HepG2 (cell line): ENCODE data around the gene CENPW. TPM values are rescaled to one million over a fixed set of nuclear protein-coding genes. Genes with fewer than 3 reads are reported as not detected.

Experiments
- ATAC-seq: fragments of 200-7000 bp; cut with Tn5 transposase; 3 replicates; pipeline ENCODE4 v1.9.1; 2020; ENCODE audit warnings: mild to moderate bottlenecking, moderate library complexity
- BruUV-seq: library from RNA; stranded (reverse); fragments of 400-500 nt; replicated peaks from 2 replicates; lab custom pipeline; 2021; lab: Mats Ljungman, UMichigan
- CTCF ChIA-PET: fragments of 300-600 bp; formaldehyde crosslinking; extraction: SDS; loops from one replicate; lab custom pipeline; 2021; ENCODE audit warnings: low total read pairs, inconsistent platforms, low intra/inter-chr PET ratio; lab: Yijun Ruan, JAX
- POLR2A ChIA-PET: fragments of 350-600 bp; sonication (Branson Sonifier 250); formaldehyde crosslinking; loops from one replicate; lab custom pipeline; 2020; ENCODE audit warnings: antibody characterized with exemption, inconsistent platforms; lab: Yijun Ruan, JAX
- DNase-seq: peaks from one replicate; pipeline ENCODE4 v3.0.0-alpha.2; 2015; ENCODE audit warnings: low spot score
- FAIRE-seq: peaks from 3 replicates; lab custom pipeline; 2011; peaks lifted over from hg19 to GRCh38; lab: Jason Lieb, UNC
- H2AFZ ChIP-seq: one replicate; pipeline ENCODE4 v1.6.1; 2011; ENCODE audit warnings: low read length, inconsistent platforms
- H3K27ac ChIP-seq: fragments of 300-600 bp; 3 replicates; pipeline ENCODE4 v1.8.0; 2011; ENCODE audit warnings: mixed run types, mild to moderate bottlenecking, mixed read lengths, low read length, inconsistent platforms; ENCODE audit not compliant: insufficient read depth; ENCODE audit errors: extremely low read length
- H3K27me3 ChIP-seq, 2 experiments: fragments of 200-600 bp in 1 of 2; 2 replicates in 1 of 2; 3 replicates in 1 of 2; pipeline versions ENCODE4 v1.6.0 to v1.8.0; 2011; ENCODE audit warnings: low read length in 2 of 2, mild to moderate bottlenecking in 2 of 2, moderate library complexity in 2 of 2, inconsistent platforms in 1 of 2; ENCODE audit not compliant: insufficient read depth in 2 of 2, control insufficient read depth in 1 of 2
- H3K36me3 ChIP-seq, 2 experiments: fragments of 200-600 bp in 1 of 2; replicated peaks in 1 of 2; 2 replicates in 1 of 2; 3 replicates in 1 of 2; pipeline versions ENCODE4 v1.5.1 to v1.8.0; 2011; ENCODE audit warnings: low read length in 2 of 2, inconsistent platforms in 1 of 2; ENCODE audit not compliant: insufficient read depth in 2 of 2, control insufficient read depth in 1 of 2
- H3K4me1 ChIP-seq: 2 replicates; pipeline ENCODE4 v1.5.1; 2012; ENCODE audit warnings: low read length, inconsistent platforms; ENCODE audit not compliant: insufficient read depth
- H3K4me2 ChIP-seq: 2 replicates; pipeline ENCODE4 v1.6.0; 2011; ENCODE audit warnings: low read depth, low read length, inconsistent platforms
- H3K4me3 ChIP-seq, 3 experiments: fragments of 200-600 bp in 1 of 3; sonication (generic), shearing (Covaris generic) in 1 of 3; replicated peaks in 1 of 3; 2 replicates each; pipeline ENCODE4 v1.5.1; 2011 to 2016; ENCODE audit warnings: low read length in 3 of 3, inconsistent platforms in 2 of 3, low read depth in 2 of 3, mild to moderate bottlenecking in 2 of 3, control low read depth in 1 of 3, mixed read lengths in 1 of 3; ENCODE audit not compliant: insufficient read depth in 1 of 3
- H3K79me2 ChIP-seq: one replicate; pipeline ENCODE4 v1.6.1; 2011; ENCODE audit warnings: low read length, inconsistent platforms; ENCODE audit not compliant: insufficient read depth
- H3K9ac ChIP-seq: 2 replicates; pipeline ENCODE4 v1.6.0; 2011; ENCODE audit warnings: mild to moderate bottlenecking, low read depth, low read length, inconsistent platforms; ENCODE audit not compliant: insufficient read depth
- H3K9me3 ChIP-seq: 2 replicates; pipeline ENCODE4 v1.5.1; 2012; ENCODE audit warnings: mild to moderate bottlenecking, low read length
- H4K20me1 ChIP-seq: 2 replicates; pipeline ENCODE4 v1.6.0; 2011; ENCODE audit warnings: inconsistent platforms, mild to moderate bottlenecking, low read length, moderate library complexity; ENCODE audit not compliant: insufficient read depth
- ATF4 ChIP-seq, 2 experiments: fragments of 450-650 bp in 1 of 2; sonication (generic) in 1 of 2; formaldehyde crosslinking; IDR thresholded peaks; 2 replicates each; pipeline versions ENCODE4 v1.5.0 to v1.8.0; 2020 to 2022; ENCODE audit warnings: mild to moderate bottlenecking in 1 of 2, missing genetic modification reagents in 1 of 2
- CREB1 ChIP-seq, 2 experiments: fragments of 450-650 bp in 1 of 2; IDR thresholded peaks; 2 replicates each; pipeline ENCODE4 v1.6.1; 2016 to 2017; ENCODE audit warnings: control low read depth in 1 of 2, mild to moderate bottlenecking in 1 of 2, missing compliant biosample characterization in 1 of 2, missing genetic modification characterization in 1 of 2
- HNRNPUL1 ChIP-seq: fragments of 200-400 bp; formaldehyde crosslinking; IDR thresholded peaks from 2 replicates; pipeline ENCODE4 v1.6.1; 2017; ENCODE audit warnings: low read depth, mild to moderate bottlenecking, low read length, moderate library complexity
- KDM5B ChIP-seq: sonication (generic); formaldehyde crosslinking; IDR thresholded peaks from 2 replicates; pipeline ENCODE4 v1.4.0; 2020; ENCODE audit warnings: missing genetic modification reagents, mild to moderate bottlenecking, borderline replicate concordance
- MIER2 ChIP-seq: IDR thresholded peaks from 2 replicates; pipeline ENCODE4 v1.6.1; 2016; ENCODE audit warnings: missing biosample characterization, missing genetic modification reagents
- NR0B2 ChIP-seq: sonication (generic); formaldehyde crosslinking; IDR thresholded peaks from 2 replicates; pipeline ENCODE4 v1.4.0; 2020; ENCODE audit warnings: mild to moderate bottlenecking, missing genetic modification reagents
- PCBP2 ChIP-seq: fragments of 200-400 bp; formaldehyde crosslinking; optimal IDR thresholded peaks from 2 replicates; pipeline ENCODE3; 2018; ENCODE audit warnings: low read length, low read depth; ENCODE audit not compliant: poor library complexity, severe bottlenecking
- ZBTB42 ChIP-seq: sonication (generic); formaldehyde crosslinking; IDR thresholded peaks from 2 replicates; pipeline ENCODE4 v1.5.0; 2020; ENCODE audit warnings: mild to moderate bottlenecking, missing genetic modification reagents
- ZNF230 ChIP-seq: sonication (generic); formaldehyde crosslinking; IDR thresholded peaks from 2 replicates; pipeline ENCODE4 v1.4.0; 2020; ENCODE audit warnings: mild to moderate bottlenecking, missing genetic modification reagents
- ZNF629 ChIP-seq: sonication (generic); formaldehyde crosslinking; conservative IDR thresholded peaks from 2 replicates; pipeline ENCODE4 v1.5.0; 2020; ENCODE audit warnings: missing genetic modification reagents
- WGBS: methylation state at CpG from one replicate; pipeline ENCODE4 v1.1.6; 2017; ENCODE audit warnings: low lambda C conversion rate; 5-methylcytosine and 5-hydroxymethylcytosine counted together
- in situ Hi-C: cut with HindIII; loops from 2 replicates; pipeline ENCODE4 v1.10.0; 2017; ENCODE audit warnings: low pct_unique_long_range_greater_than_20kb; ENCODE audit not compliant: extremely low pct_ligation_motif_present
- intact Hi-C: fragments of 100-400 bp; cut with micrococcal nuclease; formaldehyde crosslinking; loops from one replicate; pipeline ENCODE4 v1.10.0; 2022; ENCODE audit not compliant: unreplicated experiment
- polyA plus RNA-seq, 8 experiments: library from polyadenylated mRNA; depleted of rRNA in 3 of 8; stranded (reverse) in 7 of 8; unstranded in 1 of 8; fragments of >200 nt; fragmentation: Illumina TruSeq in 4 of 8; extraction: Trizol in 4 of 8; gene quantifications; 2 replicates each; pipeline versions ENCODE4 v1.2.1 to v1.2.3, GENCODE V29; 2011 to 2016; ENCODE audit warnings: low read depth in 4 of 8, missing spikeins in 1 of 8, mixed read lengths in 1 of 8; ENCODE audit not compliant: insufficient read depth in 1 of 8
- total RNA-seq, 5 experiments: library from RNA; depleted of rRNA; stranded (reverse); fragments of >200 nt; fragmentation: Illumina TruSeq; extraction: Trizol; gene quantifications; 2 replicates each; pipeline ENCODE4 v1.2.3, GENCODE V29; 2016; ENCODE audit warnings: low read depth in 1 of 5

Gene CENPW
- total and polyA plus RNA-seq, 2 of the 13 experiments (the other 11 are each of a cell fraction or from before 2014, with no cell fraction given): 8.6 to 94.7 TPM

DNA sequence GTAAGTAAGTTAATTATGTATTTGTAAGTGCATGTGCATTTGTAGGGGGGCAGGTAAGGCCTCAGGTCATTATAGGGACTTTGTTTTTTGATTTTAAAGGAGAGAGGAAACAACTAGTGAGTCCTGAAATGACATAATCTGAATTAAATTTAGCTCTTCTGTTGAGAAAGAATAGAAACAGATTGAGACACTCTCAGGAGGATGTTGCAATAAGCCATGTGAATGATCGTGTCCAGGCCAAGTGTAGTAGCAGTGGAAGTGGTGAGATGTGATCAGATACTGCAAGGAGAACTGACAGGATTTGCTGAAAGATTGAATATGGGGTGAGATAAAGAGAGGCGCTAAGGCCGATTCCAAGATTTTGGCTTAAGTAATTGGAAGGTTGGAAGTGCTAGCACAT is 2.6 kb upstream of the CENPW start (continued):
- TF ChIP-seq MIER2 (CRISPR knock-in tag) (no peak), HNRNPUL1 (no peak), ZBTB42 (CRISPR knock-in tag) (no peak), ZNF230 (CRISPR knock-in tag) (no peak), ATF4 (CRISPR knock-in tag; IDR thresholded peaks at IDR 0.05) (0 out of 4 replicates have a peak, but pooled peaks of 1 of the 2 experiments have one; percentile 15), ZNF629 (no peak), KDM5B (no peak), PCBP2 (no peak)

DNA sequence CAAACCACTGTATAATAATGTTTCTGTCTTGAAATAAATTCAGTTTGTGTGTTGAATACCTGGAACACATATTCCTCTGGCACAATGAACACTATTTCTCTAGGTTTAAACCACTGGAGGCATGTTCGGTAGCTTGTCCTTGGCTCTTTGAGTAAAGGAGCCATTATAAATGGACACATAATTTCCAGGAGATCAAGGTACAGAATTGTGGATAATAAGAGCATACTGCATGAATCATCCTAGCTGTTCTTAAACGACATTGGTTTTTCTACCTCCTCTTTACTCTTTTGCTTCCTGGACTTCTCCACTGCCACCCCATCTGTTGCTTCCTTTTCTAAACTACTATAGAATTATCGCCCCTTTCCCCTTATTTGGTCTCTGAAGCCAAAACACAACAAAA is 1.2 kb downstream of the CENPW start:
- CTCF ChIA-PET: no interaction called here

More for the DNA sequence above, 1.2 kb downstream of the CENPW start:
- no peak for TF ChIP-seq NR0B2 (CRISPR knock-in tag)
- TF ChIP-seq CREB1 (IDR thresholded peaks at IDR 0.05): no peak
- no peak for TF ChIP-seq CREB1 (CRISPR knock-in tag; IDR thresholded peaks at IDR 0.05)
- Histone ChIP-seq H3K79me2 (peaks cover 36% of the 10 kb centered on the region), H3K4me2 (peak overlapping the region; percentile 98), H3K36me3 (no peaks in the 10 kb centered on the region; a peak in 1 of 5 replicates), H3K27me3 (peaks cover 0 to 5% of the 10 kb centered on the region in 2 experiments; a peak in 1 of 5 replicates), H3K9ac (peak overlapping the region; percentile 81), H3K9me3 (no peaks in the 10 kb centered on the region), H3K4me1 (peaks cover 26% of the 10 kb centered on the region), H3K27ac (no peak overlapping the region), H3K4me3 (peak overlapping the region; percentile 80 to 97 (median 96); a peak in 5 of 6 replicates), H2AFZ (no peak overlapping the region), H4K20me1 (no peaks in the 10 kb centered on the region)
- in situ Hi-C loops: no loop called here
- BruUV-seq: no TSS peak
- no peak for DNase-seq
- no peak for FAIRE-seq
- intact Hi-C loops: no loop called here
- 39% methylated on average over 3 of the region's 3 CpGs for WGBS
- POLR2A ChIA-PET: no interaction called here
- ATAC-seq: no peak
